IPS DF 4.7 (cell line): ENCODE results near the gene TDRD10.

ENCODE experiments used
- DNase-seq: peaks from one replicate; pipeline ENCODE4 v3.0.0-alpha.2; 2013; ENCODE audit warnings: low spot score; ENCODE audit errors: extremely low read depth

TDRD10 gene

GRCh38 chr1:154502066-154502743, at the start of gene TDRD10, which contains the start of gene SHE:
Gene TDRD10 (plus strand): TSS chr1:154502219. CDS start chr1:154506904, 4,685 bp downstream.
Gene SHE (minus strand): TSS chr1:154502412. CDS start chr1:154502026, 386 bp downstream.
- DNase-seq: no peak

GRCh38 chr1:154453161-154453560, 48.9 kb upstream of the TDRD10 start:
- no peak for DNase-seq

- no peak for DNase-seq
Measured at GRCh38 chr1:154453574-154454352, 48.3 kb upstream of the TDRD10 start.

- DNase-seq: no peak
Measured at GRCh38 chr1:154454386-154455120, 47.5 kb upstream of the TDRD10 start.

GRCh38 chr1:154456631-154457030, 45.4 kb upstream of the TDRD10 start:
- DNase-seq: no peak

DNA sequence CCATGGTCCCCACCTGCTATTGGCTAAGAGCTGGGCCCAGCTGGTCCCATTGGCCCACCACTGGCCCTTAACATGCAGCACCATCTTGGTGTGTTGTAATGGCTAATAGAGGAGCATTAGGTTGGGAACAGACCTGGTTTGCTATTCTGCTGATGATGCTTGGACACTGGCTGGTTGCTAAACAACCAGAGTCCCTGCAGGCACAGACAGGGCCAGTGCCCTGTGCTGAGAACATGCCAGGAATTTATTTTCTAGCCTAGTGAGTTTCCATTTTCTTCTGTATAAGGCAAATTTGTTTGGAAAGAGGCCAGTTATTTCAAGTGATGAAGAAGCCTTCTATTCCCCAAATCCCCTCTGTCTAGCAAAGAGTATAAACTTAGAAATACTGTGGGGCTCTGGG, 42.9 kb upstream of the TDRD10 start:
- no peak for DNase-seq

- no peak for DNase-seq
Measured at GRCh38 chr1:154460695-154461260, 41.2 kb upstream of the TDRD10 start.

GRCh38 chr1:154463512-154463990, 38.5 kb upstream of the TDRD10 start:
- no peak for DNase-seq

GRCh38 chr1:154465621-154466195, 36.3 kb upstream of the TDRD10 start:
- no peak for DNase-seq

DNA sequence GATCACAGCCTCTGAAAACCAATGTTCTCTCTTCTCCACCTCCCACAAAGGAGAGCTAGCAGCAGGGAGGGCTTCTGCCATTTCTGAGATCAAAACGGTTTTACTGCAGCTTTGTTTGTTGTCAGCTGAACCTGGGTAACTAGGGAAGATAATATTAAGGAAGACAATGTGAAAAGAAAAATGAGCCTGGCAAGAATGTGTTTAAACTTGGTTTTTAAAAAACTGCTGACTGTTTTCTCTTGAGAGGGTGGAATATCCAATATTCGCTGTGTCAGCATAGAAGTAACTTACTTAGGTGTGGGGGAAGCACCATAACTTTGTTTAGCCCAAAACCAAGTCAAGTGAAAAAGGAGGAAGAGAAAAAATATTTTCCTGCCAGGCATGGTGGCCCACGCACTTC, 35.8 kb upstream of the TDRD10 start:
- DNase-seq: no peak

GRCh38 chr1:154466921-154467417, 35.0 kb upstream of the TDRD10 start:
- DNase-seq: no peak

- DNase-seq: no peak
Measured at GRCh38 chr1:154467434-154468102, 34.5 kb upstream of the TDRD10 start.

- DNase-seq: no peak
Measured at GRCh38 chr1:154468535-154469250, 33.3 kb upstream of the TDRD10 start.

DNA sequence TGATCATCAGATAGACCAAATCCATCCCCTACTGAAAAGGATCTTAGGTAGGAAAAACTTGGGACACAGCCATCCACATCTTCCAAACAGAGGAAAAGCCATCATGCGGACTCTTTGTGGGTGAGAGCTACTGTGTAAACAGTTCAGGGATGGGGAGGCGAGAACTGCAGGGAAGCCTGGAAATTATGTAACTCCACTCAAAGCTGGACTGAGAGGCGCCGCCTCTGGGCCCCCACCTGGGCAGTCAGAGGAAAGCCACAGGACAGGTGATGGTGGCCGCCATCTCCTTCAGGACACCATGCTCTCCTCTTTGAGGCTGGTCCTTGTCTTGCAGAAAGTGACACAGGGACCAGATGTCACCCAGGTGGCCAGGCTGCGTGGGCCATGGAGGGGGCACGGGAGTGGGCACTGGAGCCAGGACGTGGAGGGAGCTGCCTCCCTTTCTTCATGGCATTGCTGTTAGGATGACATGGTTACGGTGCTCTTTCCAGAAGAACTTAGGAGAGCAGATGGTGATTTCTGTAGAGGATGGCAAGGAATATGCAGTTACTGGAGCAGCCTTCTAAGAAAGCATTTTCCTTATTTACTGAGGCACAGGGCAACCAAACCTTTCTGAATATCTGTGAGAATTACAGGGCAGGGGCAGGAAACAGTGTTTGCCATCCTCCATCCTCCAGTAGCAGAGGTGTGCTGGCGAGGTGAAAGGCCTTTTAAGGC, 32.0 kb upstream of the TDRD10 start:
- DNase-seq: no peak

- DNase-seq: no peak
Measured at GRCh38 chr1:154471304-154471703, 30.7 kb upstream of the TDRD10 start.

DNA sequence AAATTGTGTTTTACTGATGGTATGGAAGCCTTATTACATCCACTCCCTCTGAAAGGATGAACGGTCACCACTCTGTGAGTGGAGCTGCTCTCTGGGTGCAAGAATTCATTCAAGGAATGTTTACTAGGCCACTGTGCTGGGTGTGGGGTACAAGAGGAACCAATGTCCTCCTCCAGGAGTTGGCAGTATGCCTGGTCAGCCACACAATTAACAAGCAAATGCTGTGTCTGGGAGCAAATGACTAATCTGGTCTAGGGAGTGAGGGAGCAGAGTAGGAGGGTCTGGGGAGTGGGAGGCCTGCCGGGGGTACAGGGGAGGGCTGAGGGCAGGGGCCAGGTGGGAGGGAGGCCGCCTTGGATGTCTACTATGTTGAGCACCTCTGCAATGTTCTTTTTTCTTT, 27.2 kb upstream of the TDRD10 start:
- DNase-seq: no peak

DNA sequence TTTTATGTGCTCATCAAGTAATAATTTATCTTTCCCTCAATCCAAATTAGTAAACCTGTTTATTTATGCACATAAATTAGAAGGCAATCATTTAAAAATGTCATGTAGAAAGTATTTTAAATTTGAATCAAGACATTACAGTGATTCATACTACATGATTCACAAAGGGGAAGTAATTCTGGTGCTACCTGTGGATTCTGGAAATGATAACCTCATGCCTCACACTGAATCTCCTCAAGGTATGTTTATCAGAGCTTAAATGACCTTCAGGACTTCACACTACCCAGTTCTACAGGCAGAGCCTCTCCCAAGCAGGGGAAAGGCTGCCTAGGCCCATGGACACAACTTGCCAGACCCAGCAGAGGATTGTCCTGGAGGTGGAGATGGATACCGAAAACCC, 25.2 kb upstream of the TDRD10 start:
- DNase-seq: no peak

- DNase-seq: no peak
Measured at GRCh38 chr1:154478013-154478412, 24.0 kb upstream of the TDRD10 start.

- DNase-seq: no peak
Measured at GRCh38 chr1:154478639-154479038, 23.4 kb upstream of the TDRD10 start.
